Keratinocyte (primary cell): Measurements from ENCODE around the gene NEK6. TPM values are rescaled to one million over a fixed set of nuclear protein-coding genes. Genes with fewer than 3 reads are reported as not detected.

Experiments
- DNase-seq: peaks from one replicate; pipeline ENCODE4 v3.0.0-alpha.2; 2011; ENCODE audit warnings: low read depth, missing footprints, low spot score
- FAIRE-seq: peaks from 2 replicates; lab custom pipeline; 2011; peaks lifted over from hg19 to GRCh38; lab: Jason Lieb, UNC
- H2AFZ ChIP-seq: 2 replicates; pipeline ENCODE4 v1.6.0; 2012; ENCODE audit warnings: low read length, control low read depth, inconsistent platforms; ENCODE audit not compliant: control insufficient read depth
- H3K27ac ChIP-seq: 2 replicates; pipeline ENCODE4 v1.5.1; 2011; ENCODE audit warnings: low read length; ENCODE audit not compliant: control insufficient read depth, insufficient read depth
- H3K27me3 ChIP-seq: 3 replicates; pipeline ENCODE4 v1.6.0; 2011; ENCODE audit warnings: low read length; ENCODE audit not compliant: control insufficient read depth, insufficient read depth; ENCODE audit errors: extremely low read depth
- H3K36me3 ChIP-seq, 2 experiments: 2 replicates in 1 of 2; 3 replicates in 1 of 2; pipeline ENCODE4 v1.5.1; 2011; ENCODE audit warnings: low read length in 2 of 2, mild to moderate bottlenecking in 1 of 2; ENCODE audit not compliant: control insufficient read depth in 2 of 2, insufficient read depth in 2 of 2; ENCODE audit errors: extremely low read depth in 1 of 2
- H3K4me1 ChIP-seq: 3 replicates; pipeline ENCODE4 v1.5.1; 2011; ENCODE audit warnings: low read length; ENCODE audit not compliant: control insufficient read depth, insufficient read depth; ENCODE audit errors: extremely low read depth
- H3K4me2 ChIP-seq: 3 replicates; pipeline ENCODE4 v1.6.0; 2011; ENCODE audit warnings: low read depth, low read length; ENCODE audit not compliant: control insufficient read depth, insufficient read depth; ENCODE audit errors: extremely low read depth
- H3K4me3 ChIP-seq, 3 experiments: fragments of 200-600 bp in 1 of 3; sonication (generic) in 1 of 3; 2 replicates in 2 of 3; 3 replicates in 1 of 3; pipeline ENCODE4 v1.5.1; 2011 to 2016; ENCODE audit warnings: low read length in 3 of 3, mild to moderate bottlenecking in 3 of 3, control low read depth in 2 of 3, inconsistent platforms in 1 of 3, low read depth in 1 of 3, mixed read lengths in 1 of 3, mixed run types in 1 of 3, moderate library complexity in 1 of 3; ENCODE audit not compliant: control insufficient read depth in 2 of 3, insufficient read depth in 2 of 3; ENCODE audit errors: extremely low read depth in 1 of 3
- H3K79me2 ChIP-seq: 2 replicates; pipeline ENCODE4 v1.6.0; 2012; ENCODE audit warnings: low read length; ENCODE audit not compliant: control insufficient read depth, insufficient read depth
- H3K9ac ChIP-seq: 3 replicates; pipeline ENCODE4 v1.6.0; 2011; ENCODE audit warnings: low read length; ENCODE audit not compliant: control insufficient read depth, insufficient read depth; ENCODE audit errors: extremely low read depth
- H3K9me1 ChIP-seq: 3 replicates; pipeline ENCODE4 v1.6.0; 2011; ENCODE audit warnings: low read length; ENCODE audit not compliant: control insufficient read depth, insufficient read depth; ENCODE audit errors: extremely low read depth
- H3K9me3 ChIP-seq: 2 replicates; pipeline ENCODE4 v1.5.1; 2012; ENCODE audit warnings: low read depth, low read length; ENCODE audit not compliant: control insufficient read depth
- H4K20me1 ChIP-seq: 3 replicates; pipeline ENCODE4 v1.6.0; 2011; ENCODE audit warnings: low read length; ENCODE audit not compliant: control insufficient read depth, insufficient read depth; ENCODE audit errors: extremely low read depth
- EZH2 ChIP-seq: IDR thresholded peaks from one replicate; pipeline ENCODE4 v1.6.1; 2012; ENCODE audit warnings: inconsistent platforms, mild to moderate bottlenecking, low read length, moderate library complexity
- dilution Hi-C: fragments of 300-500 bp; cut with MboI; formaldehyde crosslinking; loops from one replicate; pipeline ENCODE4 v1.7.0; 2020; ENCODE audit warnings: low sequenced_read_pairs; ENCODE audit not compliant: extremely low pct_ligation_motif_present
- polyA plus RNA-seq, 5 experiments: library from polyadenylated mRNA; depleted of rRNA in 3 of 5; stranded (reverse) in 3 of 5; stranded (forward) in 1 of 5; unstranded in 1 of 5; fragments of >200 nt; gene quantifications; 1 replicate in 1 of 5; 2 replicates in 3 of 5; 3 replicates in 1 of 5; pipeline versions ENCODE4 v1.2.1 to v1.2.3, GENCODE V29; 2011 to 2012; ENCODE audit warnings: missing spikeins in 2 of 5, low read depth in 1 of 5, low replicate concordance in 1 of 5
- TF ChIP-seq, protein P1 (sequence below), 3 experiments: IDR thresholded peaks in 1 of 3; conservative IDR thresholded peaks in 1 of 3; optimal IDR thresholded peaks in 1 of 3; 2 replicates in 2 of 3; 3 replicates in 1 of 3; pipeline versions ENCODE3 to v1.5.1; 2011; ENCODE audit warnings: low read length in 3 of 3, mild to moderate bottlenecking in 3 of 3, moderate library complexity in 2 of 3, control low read depth in 1 of 3, inconsistent platforms in 1 of 3; ENCODE audit not compliant: insufficient read depth in 2 of 3; ENCODE audit errors: extremely low read depth in 1 of 3

NEK6 gene
- polyA plus RNA-seq, 1 donor (not counting 4 experiments of a cell fraction or from before 2014, with no cell fraction given): 56.4 TPM

- Histone ChIP-seq H3K27me3 (peaks cover 8% of the 10 kb centered on the region), H2AFZ (no peak overlapping the region), H3K36me3 (no peaks in the 10 kb centered on the region), H3K4me2 (no peak overlapping the region), H3K27ac (no peak overlapping the region), H3K79me2 (no peaks in the 10 kb centered on the region), H4K20me1 (no peaks in the 10 kb centered on the region), H3K9me3 (no peaks in the 10 kb centered on the region), H3K9me1 (no peaks in the 10 kb centered on the region), H3K4me1 (no peaks in the 10 kb centered on the region), H3K4me3 (no peak overlapping the region), H3K9ac (no peak overlapping the region)
- DNase-seq: no peak
- FAIRE-seq: no peak
- no peak for TF ChIP-seq EZH2
- TF ChIP-seq, protein P1, sequence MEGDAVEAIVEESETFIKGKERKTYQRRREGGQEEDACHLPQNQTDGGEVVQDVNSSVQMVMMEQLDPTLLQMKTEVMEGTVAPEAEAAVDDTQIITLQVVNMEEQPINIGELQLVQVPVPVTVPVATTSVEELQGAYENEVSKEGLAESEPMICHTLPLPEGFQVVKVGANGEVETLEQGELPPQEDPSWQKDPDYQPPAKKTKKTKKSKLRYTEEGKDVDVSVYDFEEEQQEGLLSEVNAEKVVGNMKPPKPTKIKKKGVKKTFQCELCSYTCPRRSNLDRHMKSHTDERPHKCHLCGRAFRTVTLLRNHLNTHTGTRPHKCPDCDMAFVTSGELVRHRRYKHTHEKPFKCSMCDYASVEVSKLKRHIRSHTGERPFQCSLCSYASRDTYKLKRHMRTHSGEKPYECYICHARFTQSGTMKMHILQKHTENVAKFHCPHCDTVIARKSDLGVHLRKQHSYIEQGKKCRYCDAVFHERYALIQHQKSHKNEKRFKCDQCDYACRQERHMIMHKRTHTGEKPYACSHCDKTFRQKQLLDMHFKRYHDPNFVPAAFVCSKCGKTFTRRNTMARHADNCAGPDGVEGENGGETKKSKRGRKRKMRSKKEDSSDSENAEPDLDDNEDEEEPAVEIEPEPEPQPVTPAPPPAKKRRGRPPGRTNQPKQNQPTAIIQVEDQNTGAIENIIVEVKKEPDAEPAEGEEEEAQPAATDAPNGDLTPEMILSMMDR (optimal IDR thresholded peaks at IDR 0.05 in 1 of 3, IDR thresholded peaks at IDR 0.05 in 1 of 3, conservative IDR thresholded peaks at IDR 0.05 in 1 of 3; ENCODE audit: extremely low read depth in 1 of 3, insufficient read depth in 2 of 3, low read length in 3 of 3): no peak
- dilution Hi-C loops: no loop called here
Measured at GRCh38 chr9:124222918-124223720, 34.6 kb upstream of the NEK6 start.

DNA sequence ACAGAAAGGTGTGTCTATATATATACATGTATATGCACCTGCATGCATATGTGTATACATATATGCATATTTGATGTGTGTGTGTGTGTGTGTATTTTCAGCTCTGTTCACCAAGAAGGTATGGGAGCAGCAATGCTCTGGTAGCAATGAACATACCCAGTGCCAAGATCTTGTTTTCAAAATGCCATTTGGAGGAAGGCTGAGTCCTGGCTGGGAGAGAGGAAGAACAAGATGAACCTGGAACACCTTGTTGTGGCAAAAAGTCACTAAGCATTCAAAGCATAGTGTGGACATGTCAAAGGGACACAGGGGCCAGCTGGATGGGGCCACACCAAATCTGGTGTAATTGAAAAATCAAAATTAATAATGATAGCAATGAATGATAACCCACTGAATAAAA lies 31.8 kb upstream of the NEK6 start:
- Histone ChIP-seq H4K20me1 (no peaks in the 10 kb centered on the region), H3K27ac (no peak overlapping the region), H3K4me3 (no peak overlapping the region), H3K9me1 (no peaks in the 10 kb centered on the region), H3K4me1 (no peaks in the 10 kb centered on the region), H3K36me3 (no peaks in the 10 kb centered on the region), H3K9ac (no peak overlapping the region), H3K27me3 (peaks cover 8% of the 10 kb centered on the region), H3K9me3 (no peaks in the 10 kb centered on the region), H3K79me2 (no peaks in the 10 kb centered on the region), H2AFZ (no peak overlapping the region), H3K4me2 (no peak overlapping the region)
- FAIRE-seq (no peak), DNase-seq (no peak)
- TF ChIP-seq EZH2: no peak
- TF ChIP-seq, protein P1 (optimal IDR thresholded peaks at IDR 0.05 in 1 of 3, IDR thresholded peaks at IDR 0.05 in 1 of 3, conservative IDR thresholded peaks at IDR 0.05 in 1 of 3; ENCODE audit: extremely low read depth in 1 of 3, insufficient read depth in 2 of 3, low read length in 3 of 3): no peak
- dilution Hi-C loops: no loop called here
